ENCODE results near the gene SPEN. TPM values are rescaled to one million over a fixed set of nuclear protein-coding genes. Genes with fewer than 3 reads are reported as not detected.

Gene SPEN
- polyA plus RNA-seq, 1 donor, result 68.7 TPM

- no peak for DNase-seq
These were observed 4.7 kb downstream of the SPEN start for GRCh38 chr1:15852036-15852827.

- DNase-seq, result no peak
These were observed 5.4 kb downstream of the SPEN start for GRCh38 chr1:15852828-15853302.

DNA sequence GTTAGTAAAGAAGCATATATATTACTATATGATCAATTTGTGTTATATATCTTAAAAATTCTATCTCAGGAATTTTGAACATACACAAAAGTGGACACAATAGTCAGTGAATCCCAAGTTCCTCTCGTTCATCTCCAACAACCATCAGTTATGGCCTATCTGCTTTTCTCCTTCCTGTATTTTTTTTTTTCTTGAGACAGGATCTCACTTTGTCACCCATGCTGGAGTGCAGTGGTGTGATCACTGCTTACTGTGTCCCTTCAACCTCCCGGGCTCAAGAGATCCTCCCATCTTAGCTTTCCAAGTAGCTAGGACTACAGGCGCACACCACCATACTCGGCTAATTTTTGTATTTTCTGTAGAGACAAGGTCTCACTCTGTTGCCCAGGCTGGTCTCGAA is 9.4 kb downstream of the SPEN start:
- no peak for DNase-seq

DNA sequence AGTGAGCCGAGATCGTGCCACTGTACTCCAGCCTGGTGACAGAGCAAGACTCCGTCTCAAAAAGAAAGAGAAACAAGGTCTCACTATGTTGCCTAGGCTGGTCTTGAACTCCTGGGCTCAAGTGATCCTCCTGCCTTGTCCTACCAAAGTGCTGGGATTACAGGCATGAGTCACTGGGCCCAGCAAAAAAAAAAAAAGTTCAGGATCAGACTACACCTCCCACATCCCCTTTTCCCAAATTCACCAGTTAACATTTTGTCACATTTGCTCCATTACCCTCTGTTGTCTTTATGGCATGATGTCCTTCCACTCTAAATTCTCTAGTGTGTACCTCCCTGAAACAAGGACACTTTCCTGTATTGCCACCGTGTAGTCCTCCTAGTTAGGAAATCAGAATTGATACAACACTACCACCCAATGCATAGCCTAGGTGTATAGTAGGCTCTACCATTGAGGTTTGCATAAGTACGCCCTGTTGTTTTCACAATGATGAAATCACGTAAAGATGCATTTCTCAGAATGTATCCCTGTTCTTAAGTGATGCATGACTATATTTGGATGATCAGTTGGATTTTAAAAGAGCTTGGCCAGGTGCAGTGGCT is 10.7 kb downstream of the SPEN start:
- no peak for DNase-seq

DNA sequence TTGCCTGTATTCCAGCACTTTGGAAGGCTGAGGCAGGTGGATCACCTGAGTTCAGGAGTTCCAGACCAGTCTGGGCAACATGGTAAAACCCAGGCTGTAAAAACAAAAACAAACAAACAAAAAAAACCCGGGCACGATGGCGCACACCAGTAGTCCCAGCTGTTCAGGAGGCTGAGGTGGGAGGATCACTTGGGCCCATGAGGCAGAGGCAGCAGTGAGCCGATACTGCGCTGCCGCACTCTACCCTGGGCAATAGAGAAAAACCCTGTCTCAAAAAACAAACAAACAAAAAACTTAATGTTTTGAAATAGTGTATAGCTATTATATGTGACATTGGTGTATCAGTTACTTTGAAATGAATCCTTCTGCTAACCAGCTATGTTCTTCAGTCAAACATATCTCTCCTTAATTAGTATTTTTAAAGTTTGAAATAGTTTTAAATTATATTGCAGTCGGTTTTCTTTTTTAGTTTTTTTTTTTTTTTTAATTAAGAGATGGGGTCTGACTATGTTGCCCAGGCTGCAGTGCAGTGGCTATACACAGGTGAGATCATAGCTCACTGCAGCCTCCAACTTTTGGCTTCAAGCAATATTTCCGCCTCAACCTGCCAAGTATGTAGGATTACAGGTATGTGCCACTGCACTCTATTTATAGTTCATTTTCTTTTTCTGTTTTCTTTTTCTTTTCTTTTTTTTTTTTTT is 11.3 kb downstream of the SPEN start:
- no peak for DNase-seq

DNA sequence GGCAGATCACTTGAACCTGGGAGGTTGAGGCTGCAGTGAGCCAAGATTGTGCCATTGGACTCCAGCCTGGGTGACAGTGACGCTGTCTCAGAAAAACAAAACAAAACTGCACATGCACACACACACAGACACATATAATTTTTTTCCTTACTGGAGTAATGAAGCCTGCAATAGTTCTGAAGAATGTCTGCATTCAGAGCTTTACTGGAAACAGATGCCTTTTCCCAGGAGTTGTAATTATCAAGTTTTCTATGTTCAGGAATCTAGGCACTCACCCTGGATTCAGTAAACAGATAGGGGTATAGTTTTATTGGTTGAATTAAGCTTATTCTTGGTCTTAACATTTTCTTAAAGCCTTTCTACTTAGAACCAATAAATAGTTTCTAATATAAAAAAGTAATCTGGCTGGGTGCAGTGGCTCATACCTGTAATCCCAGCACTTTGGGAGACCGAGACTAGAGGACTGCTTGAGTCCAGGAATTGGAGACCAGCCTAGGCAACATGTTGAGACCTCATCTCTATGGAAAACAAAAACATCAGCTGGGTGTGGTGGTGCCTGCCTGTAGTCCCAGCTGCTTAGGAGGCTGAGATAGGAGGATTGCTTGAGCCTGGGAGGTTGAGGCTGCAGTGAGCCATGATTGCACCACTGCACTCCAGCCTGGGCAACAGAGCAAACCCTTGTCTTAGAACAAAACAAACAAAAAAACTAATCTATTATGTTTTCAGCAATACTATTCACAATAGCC is 15.8 kb downstream of the SPEN start:
- no peak for DNase-seq

GRCh38 chr1:15866721-15867201 is 19.3 kb downstream of the SPEN start:
- DNase-seq, result no peak

DNA sequence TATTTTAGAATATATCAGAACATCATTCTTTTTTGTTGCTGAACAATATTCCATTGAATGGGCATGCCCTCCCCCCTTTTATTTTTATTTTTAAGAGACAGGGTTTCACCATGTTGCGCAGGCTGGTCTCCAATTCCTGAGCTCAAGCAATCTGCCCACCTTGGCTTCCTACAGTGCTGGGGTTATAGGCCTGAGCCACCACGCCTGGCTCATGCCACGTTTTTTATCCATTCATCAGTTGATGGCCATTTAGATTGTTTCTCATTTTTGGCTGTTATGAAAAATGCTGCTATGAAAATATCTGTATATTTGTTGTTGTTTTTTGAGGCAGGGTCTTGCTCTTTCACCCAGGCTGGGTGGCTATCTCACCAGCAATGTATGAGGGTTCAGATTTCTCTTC is 19.8 kb downstream of the SPEN start:
- DNase-seq, result no peak

- no peak for DNase-seq
These were observed 21.9 kb downstream of the SPEN start for GRCh38 chr1:15869413-15869812.

DNA sequence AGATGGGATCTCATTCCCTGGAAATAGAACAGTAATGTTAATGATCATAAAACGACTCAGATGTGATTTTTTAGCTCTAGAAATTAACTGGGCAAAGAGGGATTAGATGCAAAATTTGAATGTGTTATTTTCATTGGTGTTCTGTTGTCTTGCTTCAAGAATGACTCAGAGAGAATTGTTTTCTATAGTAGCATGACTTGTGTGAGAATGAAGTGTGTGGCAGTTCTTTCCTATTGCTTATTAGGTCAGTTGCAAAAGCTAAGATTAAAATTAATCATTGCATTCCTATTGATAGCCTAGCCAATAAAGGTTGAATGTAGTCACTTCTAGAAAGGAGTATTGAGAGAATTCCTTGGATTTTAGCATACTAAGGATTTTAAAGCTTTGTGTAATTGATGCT is 22.9 kb downstream of the SPEN start:
- DNase-seq, result no peak

- no peak for DNase-seq
These were observed 27.0 kb downstream of the SPEN start for GRCh38 chr1:15874471-15874870.

- DNase-seq, result no peak
These were observed 29.0 kb downstream of the SPEN start for GRCh38 chr1:15876357-15877055.

DNA sequence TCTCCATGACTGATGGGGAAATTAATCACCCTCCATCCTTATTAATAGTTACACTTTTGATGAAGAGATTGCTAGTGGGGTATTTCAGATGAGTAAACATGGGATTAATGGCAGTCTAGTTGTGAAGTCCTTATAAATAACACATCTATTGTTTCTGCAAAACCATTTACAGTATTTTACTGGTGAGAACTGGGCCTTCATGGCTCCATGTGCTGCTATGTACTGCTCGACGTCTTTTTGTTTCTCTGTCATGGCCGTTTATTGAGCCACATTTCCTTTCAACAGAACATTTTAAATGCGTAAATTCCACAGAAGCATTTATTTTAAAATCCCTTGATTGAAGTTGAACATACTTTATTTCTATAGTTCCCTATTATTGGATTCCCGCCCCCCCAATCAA is 34.5 kb downstream of the SPEN start:
- no peak for DNase-seq

- DNase-seq, result no peak
These were observed 35.2 kb downstream of the SPEN start for GRCh38 chr1:15882665-15883064.

- DNase-seq, result no peak
These were observed 35.8 kb downstream of the SPEN start for GRCh38 chr1:15883326-15883725.

GRCh38 chr1:15884477-15884876 is 37.0 kb downstream of the SPEN start:
- no peak for DNase-seq

DNA sequence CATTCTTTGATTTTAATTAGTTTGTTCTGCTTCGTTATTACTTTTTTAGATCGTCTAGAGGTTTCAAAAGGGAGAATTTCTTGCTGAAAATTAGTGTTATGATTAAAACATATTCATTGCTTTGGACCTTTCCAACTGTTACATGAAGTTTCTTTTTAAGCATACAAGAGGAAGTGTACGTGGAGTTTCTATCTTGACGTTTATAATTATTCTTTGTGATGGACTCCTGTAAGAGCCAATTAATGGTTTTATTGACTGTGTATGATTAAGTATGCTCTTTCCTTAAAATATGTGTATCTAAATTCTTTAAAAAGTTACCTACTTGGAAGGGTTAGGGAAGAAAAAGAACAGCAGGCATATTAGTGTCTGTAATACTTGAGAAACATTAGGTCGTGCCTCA is 37.8 kb downstream of the SPEN start:
- DNase-seq, result no peak

DNA sequence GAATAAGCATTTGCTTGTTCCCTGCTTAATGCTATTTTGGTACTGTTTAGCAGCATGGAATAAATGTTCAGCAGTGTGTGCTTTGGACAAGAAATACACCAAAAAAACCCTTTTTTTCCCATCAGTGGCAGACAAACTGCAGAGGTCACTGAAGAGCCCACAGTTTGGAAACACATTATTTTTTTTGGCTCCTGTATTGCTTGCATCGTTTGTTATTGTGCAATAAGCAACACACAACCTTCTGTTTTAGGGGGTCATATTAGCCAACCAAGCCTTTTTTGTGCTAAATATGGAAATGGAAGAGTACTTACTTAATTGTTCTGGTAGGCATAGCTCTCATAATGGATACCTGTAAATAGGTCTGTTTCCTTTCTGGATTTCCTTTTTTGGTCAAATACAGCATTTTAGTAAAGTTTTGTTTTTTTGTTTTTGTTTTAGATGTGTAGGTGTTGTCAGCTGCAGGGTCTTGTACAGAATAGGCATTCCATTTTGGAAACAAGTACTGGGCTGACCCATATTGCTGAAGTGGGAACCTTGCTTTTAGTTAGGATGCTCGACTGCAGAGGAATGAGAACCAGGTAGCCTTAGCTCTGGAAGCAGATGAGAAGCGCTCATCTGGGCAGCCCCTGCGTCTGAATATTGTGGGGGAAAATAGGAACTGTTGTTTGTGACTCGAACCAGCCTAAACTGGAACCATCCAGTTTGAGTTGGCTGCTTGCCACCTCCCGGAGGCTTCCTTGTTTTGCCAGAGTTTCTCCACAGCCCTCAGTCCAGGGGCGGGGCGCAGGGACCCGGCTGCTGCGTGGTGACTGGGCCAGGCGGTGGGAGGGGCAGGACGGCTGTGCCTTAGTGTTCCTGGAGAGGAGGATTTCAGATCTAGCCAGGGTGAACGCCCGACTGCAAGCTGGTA is 38.4 kb downstream of the SPEN start:
- peak; percentile 98 for DNase-seq

DNA sequence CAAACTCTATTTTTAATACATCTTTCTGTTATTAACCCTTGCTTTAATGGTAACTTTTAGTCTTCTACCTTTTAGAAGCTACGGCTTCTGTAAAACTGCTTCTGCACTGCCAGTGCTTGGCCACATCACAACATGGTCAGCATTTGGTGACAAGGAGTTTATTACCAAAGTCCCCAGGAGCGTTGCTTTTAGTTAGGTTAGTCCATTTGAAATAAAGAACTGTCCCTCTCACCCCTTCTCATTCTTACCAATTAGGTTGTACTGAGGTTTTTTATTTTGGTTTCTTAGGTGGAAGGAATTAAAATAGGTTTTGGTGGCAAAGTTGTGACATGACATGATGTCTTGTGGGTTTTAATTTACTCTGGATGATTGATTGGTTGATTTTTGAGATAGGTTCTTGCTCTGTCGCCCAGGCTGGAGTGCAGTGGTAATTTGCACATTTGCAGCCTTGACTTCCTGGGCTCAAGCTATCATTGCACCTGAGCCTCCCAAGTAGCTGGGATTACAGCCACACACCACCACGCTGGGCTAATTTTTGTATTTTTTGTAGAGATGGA is 39.2 kb downstream of the SPEN start:
- DNase-seq, result no peak

Data from left kidney (tissue), 2 donors.